Liver (tissue), 9 donors: ENCODE results near the gene KIF2C. TPM values are rescaled to one million over a fixed set of nuclear protein-coding genes. Genes with fewer than 3 reads are reported as not detected.

Source experiments
- DNase-seq: peaks from one replicate; pipeline ENCODE4 v3.0.0-alpha.2; 2017; ENCODE audit warnings: low spot score
- H3K27ac ChIP-seq, 2 donors: one replicate each; pipeline ENCODE4 v1.7.0; 2013; ENCODE audit warnings: inconsistent platforms in 2 of 2, low read length in 2 of 2, control low read depth in 1 of 2, low read depth in 1 of 2, mild to moderate bottlenecking in 1 of 2
- H3K27me3 ChIP-seq, 4 donors: one replicate each; pipeline versions ENCODE4 v1.6.1 to v1.7.0; 2013; ENCODE audit warnings: low read length in 3 of 4, inconsistent platforms in 1 of 4, mild to moderate bottlenecking in 1 of 4, moderate library complexity in 1 of 4; ENCODE audit not compliant: control insufficient read depth in 4 of 4, insufficient read depth in 4 of 4
- H3K36me3 ChIP-seq, 4 donors: one replicate each; pipeline versions ENCODE4 v1.6.1 to v1.7.0; 2013; ENCODE audit warnings: low read length in 3 of 4, mild to moderate bottlenecking in 3 of 4, low read depth in 1 of 4, moderate library complexity in 1 of 4; ENCODE audit not compliant: control insufficient read depth in 4 of 4, insufficient read depth in 3 of 4
- H3K4me1 ChIP-seq, 4 donors: one replicate each; pipeline versions ENCODE4 v1.6.1 to v1.7.0; 2013; ENCODE audit warnings: low read length in 3 of 4, mild to moderate bottlenecking in 3 of 4, moderate library complexity in 1 of 4; ENCODE audit not compliant: control insufficient read depth in 4 of 4, insufficient read depth in 4 of 4
- H3K4me3 ChIP-seq, 3 donors: one replicate each; pipeline versions ENCODE4 v1.6.1 to v1.7.0; 2013; ENCODE audit warnings: low read length in 3 of 3, control low read depth in 1 of 3, low read depth in 1 of 3, mild to moderate bottlenecking in 1 of 3
- H3K9ac ChIP-seq, 2 donors: one replicate each; pipeline ENCODE4 v1.7.0; 2013; ENCODE audit warnings: low read length in 2 of 2, mild to moderate bottlenecking in 2 of 2, moderate library complexity in 2 of 2, control low read depth in 1 of 2, low read depth in 1 of 2
- H3K9me3 ChIP-seq, 4 donors: one replicate each; pipeline versions ENCODE4 v1.6.1 to v1.7.0; 2013; ENCODE audit warnings: low read length in 3 of 4; ENCODE audit not compliant: control insufficient read depth in 4 of 4
- EGR1 ChIP-seq, 2 donors: IDR thresholded peaks; 2 replicates each; pipeline ENCODE4 v1.6.1; 2016 to 2018; ENCODE audit warnings: antibody characterized with exemption in 2 of 2, low read depth in 2 of 2
- FOXA1 ChIP-seq: IDR thresholded peaks from 2 replicates; pipeline ENCODE4 v1.6.1; 2016; ENCODE audit warnings: antibody characterized with exemption
- FOXA2 ChIP-seq: IDR thresholded peaks from 2 replicates; pipeline ENCODE4 v1.6.1; 2016; ENCODE audit warnings: antibody characterized with exemption
- HNF4A ChIP-seq, 2 donors: conservative IDR thresholded peaks; 2 replicates each; pipeline ENCODE4 v1.6.1; 2016; ENCODE audit warnings: antibody characterized with exemption in 2 of 2, mild to moderate bottlenecking in 2 of 2
- HNF4G ChIP-seq: IDR thresholded peaks from 2 replicates; pipeline ENCODE4 v1.6.1; 2016; ENCODE audit warnings: antibody characterized with exemption
- JUND ChIP-seq, 2 donors: IDR thresholded peaks; 2 replicates each; pipeline ENCODE4 v1.6.1; 2016; ENCODE audit warnings: antibody characterized with exemption in 2 of 2
- NR2F2 ChIP-seq: IDR thresholded peaks from 2 replicates; pipeline ENCODE4 v1.6.1; 2016; ENCODE audit warnings: antibody characterized with exemption
- RAD21 ChIP-seq, 2 donors: IDR thresholded peaks; 2 replicates each; pipeline ENCODE4 v1.6.1; 2016; ENCODE audit warnings: antibody characterized with exemption in 2 of 2, mild to moderate bottlenecking in 2 of 2
- RXRA ChIP-seq, 2 donors: IDR thresholded peaks; 2 replicates each; pipeline ENCODE4 v1.6.1; 2017 to 2018; ENCODE audit warnings: antibody characterized with exemption in 2 of 2, mild to moderate bottlenecking in 1 of 2
- SP1 ChIP-seq: IDR thresholded peaks from 2 replicates; pipeline ENCODE4 v1.6.1; 2018; ENCODE audit warnings: antibody characterized with exemption, mild to moderate bottlenecking
- TAF1 ChIP-seq: conservative IDR thresholded peaks from 2 replicates; pipeline ENCODE4 v1.6.1; 2016; ENCODE audit warnings: antibody characterized with exemption, mild to moderate bottlenecking
- YY1 ChIP-seq: IDR thresholded peaks from 2 replicates; pipeline ENCODE4 v1.6.1; 2016; ENCODE audit warnings: antibody characterized with exemption, mild to moderate bottlenecking
- WGBS: extraction: QIAGEN DNeasy Blood & Tissue Kit; methylation state at CpG from one replicate; pipeline ENCODE4 v1.1.7; 2013; 5-methylcytosine and 5-hydroxymethylcytosine counted together
- polyA plus RNA-seq, 2 donors: library from polyadenylated mRNA; stranded (reverse) in 1 of 2; unstranded in 1 of 2; fragments of 200-250 nt in 1 of 2; fragments of >200 nt in 1 of 2; fragmentation: Nextera tagmentation in 1 of 2; extraction: Ambion mirVana in 1 of 2; gene quantifications; one replicate each; pipeline versions ENCODE4 v1.2.1 to v1.2.3, GENCODE V29; 2013 to 2015
- total RNA-seq, 2 donors: library from RNA; depleted of rRNA; stranded (reverse); fragments of >200 nt; gene quantifications; one replicate each; pipeline ENCODE4 v1.2.3, GENCODE V29; 2014
- TF ChIP-seq, protein P1 (sequence below): fragments of 150-350 bp; IDR thresholded peaks from 2 replicates; pipeline ENCODE4 v1.5.1; 2017; ENCODE audit warnings: improper control_type of control experiment, low read depth, low read length; ENCODE audit not compliant: missing input control
- TF ChIP-seq, protein P2 (sequence below): IDR thresholded peaks from 2 replicates; pipeline ENCODE4 v1.6.1; 2016; ENCODE audit warnings: antibody characterized with exemption, mild to moderate bottlenecking
- TF ChIP-seq, protein P3 (sequence below): IDR thresholded peaks from 2 replicates; pipeline ENCODE4 v1.6.1; 2016; ENCODE audit warnings: antibody characterized with exemption
- TF ChIP-seq, protein P4 (sequence below): IDR thresholded peaks from 2 replicates; pipeline ENCODE4 v1.6.1; 2016; ENCODE audit warnings: antibody characterized with exemption
- TF ChIP-seq, protein P5 (sequence below): IDR thresholded peaks from 2 replicates; pipeline ENCODE4 v1.6.1; 2016; ENCODE audit warnings: antibody characterized with exemption
- donor health status: healthy.
- donor health status: healthy.
- donor health status: healthy.
- donor health status: healthy.
- donor health status: healthy.

The KIF2C gene
- total and polyA plus RNA-seq, 4 donors: 0.17 to 26.7 (median 0.73) TPM

DNA sequence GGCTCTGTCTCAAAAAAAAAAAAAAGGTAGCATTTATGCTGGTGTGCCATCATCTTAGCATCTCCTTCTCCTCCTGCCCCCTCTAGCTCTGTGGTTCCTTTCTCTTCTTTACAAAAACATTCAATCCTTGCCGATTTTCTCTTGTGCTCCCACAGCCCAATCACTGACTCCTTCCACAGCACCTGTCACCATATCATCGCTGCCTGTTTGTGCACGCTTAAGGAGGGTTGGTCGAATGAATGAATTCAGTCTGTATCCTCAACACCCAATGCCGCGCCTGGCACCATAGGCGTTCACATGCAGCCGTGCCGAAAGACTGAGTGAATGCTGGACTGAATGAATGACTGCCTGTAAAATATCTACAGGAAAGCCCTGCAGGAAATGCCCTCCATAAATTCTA is 16.6 kb upstream of the KIF2C start (continued):
- TF ChIP-seq HNF4A (conservative IDR thresholded peaks at IDR 0.05): no peak

DNA sequence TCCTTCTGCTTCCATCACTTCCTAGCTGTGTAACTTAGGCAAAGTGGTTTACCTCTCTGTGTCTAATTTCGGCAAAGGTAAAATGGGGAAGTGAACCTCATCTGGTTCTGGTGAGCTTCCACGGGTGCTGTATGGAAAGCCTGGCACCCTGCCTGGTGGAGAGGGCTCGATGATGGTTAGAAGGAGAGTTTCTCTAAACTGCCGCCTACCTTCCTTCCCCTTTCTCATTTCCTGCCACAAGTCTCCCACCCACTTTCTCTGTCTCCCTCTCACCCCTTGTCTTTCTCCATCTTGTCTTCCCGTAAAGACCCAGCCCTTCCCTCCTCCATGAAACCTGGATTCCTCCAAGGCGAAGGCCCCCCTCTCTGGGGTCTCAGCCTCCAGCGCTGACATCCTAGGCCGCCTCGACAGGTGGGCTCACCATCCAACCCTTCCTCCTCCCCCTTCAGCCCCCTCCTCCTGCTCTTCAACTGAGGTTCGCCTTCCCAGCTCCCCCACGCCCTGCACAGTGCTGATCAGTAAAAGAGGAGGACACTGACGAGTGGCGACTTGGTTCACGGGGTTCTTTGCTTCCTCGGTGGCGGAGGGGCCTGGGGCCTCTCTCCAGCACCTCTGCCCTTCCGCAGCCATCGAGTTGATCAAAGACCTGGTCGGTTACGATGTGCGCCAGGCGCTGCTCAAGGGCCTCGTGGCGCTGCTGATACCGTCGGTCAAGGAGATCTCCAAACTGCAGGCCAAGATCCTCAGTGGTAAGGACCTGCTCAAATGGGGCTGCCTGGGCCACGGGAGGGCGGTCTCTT is 15.9 kb upstream of the KIF2C start:
- Histone ChIP-seq H3K9me3 (no peaks in the 10 kb centered on the region), H3K9ac (no peak overlapping the region), H3K27ac (no peak overlapping the region), H3K27me3 (no peaks in the 10 kb centered on the region), H3K4me3 (no peak overlapping the region), H3K4me1 (no peaks in the 10 kb centered on the region), H3K36me3 (no peaks in the 10 kb centered on the region)
- no peak for DNase-seq
- TF ChIP-seq EGR1 (IDR thresholded peaks at IDR 0.05; ENCODE audit: low read depth in 2 of 2): no peak
- TF ChIP-seq JUND (IDR thresholded peaks at IDR 0.05): no peak
- no peak for TF ChIP-seq HNF4A (conservative IDR thresholded peaks at IDR 0.05)
- no peak for TF ChIP-seq HNF4G
- TF ChIP-seq SP1: no peak
- TF ChIP-seq RXRA (IDR thresholded peaks at IDR 0.05): no peak
- no peak for TF ChIP-seq TAF1
- TF ChIP-seq, protein P1, sequence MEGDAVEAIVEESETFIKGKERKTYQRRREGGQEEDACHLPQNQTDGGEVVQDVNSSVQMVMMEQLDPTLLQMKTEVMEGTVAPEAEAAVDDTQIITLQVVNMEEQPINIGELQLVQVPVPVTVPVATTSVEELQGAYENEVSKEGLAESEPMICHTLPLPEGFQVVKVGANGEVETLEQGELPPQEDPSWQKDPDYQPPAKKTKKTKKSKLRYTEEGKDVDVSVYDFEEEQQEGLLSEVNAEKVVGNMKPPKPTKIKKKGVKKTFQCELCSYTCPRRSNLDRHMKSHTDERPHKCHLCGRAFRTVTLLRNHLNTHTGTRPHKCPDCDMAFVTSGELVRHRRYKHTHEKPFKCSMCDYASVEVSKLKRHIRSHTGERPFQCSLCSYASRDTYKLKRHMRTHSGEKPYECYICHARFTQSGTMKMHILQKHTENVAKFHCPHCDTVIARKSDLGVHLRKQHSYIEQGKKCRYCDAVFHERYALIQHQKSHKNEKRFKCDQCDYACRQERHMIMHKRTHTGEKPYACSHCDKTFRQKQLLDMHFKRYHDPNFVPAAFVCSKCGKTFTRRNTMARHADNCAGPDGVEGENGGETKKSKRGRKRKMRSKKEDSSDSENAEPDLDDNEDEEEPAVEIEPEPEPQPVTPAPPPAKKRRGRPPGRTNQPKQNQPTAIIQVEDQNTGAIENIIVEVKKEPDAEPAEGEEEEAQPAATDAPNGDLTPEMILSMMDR: no peak
- TF ChIP-seq RAD21 (IDR thresholded peaks at IDR 0.05): no peak
- no peak for TF ChIP-seq YY1
- TF ChIP-seq, protein P2, sequence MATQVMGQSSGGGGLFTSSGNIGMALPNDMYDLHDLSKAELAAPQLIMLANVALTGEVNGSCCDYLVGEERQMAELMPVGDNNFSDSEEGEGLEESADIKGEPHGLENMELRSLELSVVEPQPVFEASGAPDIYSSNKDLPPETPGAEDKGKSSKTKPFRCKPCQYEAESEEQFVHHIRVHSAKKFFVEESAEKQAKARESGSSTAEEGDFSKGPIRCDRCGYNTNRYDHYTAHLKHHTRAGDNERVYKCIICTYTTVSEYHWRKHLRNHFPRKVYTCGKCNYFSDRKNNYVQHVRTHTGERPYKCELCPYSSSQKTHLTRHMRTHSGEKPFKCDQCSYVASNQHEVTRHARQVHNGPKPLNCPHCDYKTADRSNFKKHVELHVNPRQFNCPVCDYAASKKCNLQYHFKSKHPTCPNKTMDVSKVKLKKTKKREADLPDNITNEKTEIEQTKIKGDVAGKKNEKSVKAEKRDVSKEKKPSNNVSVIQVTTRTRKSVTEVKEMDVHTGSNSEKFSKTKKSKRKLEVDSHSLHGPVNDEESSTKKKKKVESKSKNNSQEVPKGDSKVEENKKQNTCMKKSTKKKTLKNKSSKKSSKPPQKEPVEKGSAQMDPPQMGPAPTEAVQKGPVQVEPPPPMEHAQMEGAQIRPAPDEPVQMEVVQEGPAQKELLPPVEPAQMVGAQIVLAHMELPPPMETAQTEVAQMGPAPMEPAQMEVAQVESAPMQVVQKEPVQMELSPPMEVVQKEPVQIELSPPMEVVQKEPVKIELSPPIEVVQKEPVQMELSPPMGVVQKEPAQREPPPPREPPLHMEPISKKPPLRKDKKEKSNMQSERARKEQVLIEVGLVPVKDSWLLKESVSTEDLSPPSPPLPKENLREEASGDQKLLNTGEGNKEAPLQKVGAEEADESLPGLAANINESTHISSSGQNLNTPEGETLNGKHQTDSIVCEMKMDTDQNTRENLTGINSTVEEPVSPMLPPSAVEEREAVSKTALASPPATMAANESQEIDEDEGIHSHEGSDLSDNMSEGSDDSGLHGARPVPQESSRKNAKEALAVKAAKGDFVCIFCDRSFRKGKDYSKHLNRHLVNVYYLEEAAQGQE: no peak
- no peak for TF ChIP-seq NR2F2
- TF ChIP-seq, protein P3, sequence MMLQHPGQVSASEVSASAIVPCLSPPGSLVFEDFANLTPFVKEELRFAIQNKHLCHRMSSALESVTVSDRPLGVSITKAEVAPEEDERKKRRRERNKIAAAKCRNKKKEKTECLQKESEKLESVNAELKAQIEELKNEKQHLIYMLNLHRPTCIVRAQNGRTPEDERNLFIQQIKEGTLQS: no peak
- TF ChIP-seq, protein P4, sequence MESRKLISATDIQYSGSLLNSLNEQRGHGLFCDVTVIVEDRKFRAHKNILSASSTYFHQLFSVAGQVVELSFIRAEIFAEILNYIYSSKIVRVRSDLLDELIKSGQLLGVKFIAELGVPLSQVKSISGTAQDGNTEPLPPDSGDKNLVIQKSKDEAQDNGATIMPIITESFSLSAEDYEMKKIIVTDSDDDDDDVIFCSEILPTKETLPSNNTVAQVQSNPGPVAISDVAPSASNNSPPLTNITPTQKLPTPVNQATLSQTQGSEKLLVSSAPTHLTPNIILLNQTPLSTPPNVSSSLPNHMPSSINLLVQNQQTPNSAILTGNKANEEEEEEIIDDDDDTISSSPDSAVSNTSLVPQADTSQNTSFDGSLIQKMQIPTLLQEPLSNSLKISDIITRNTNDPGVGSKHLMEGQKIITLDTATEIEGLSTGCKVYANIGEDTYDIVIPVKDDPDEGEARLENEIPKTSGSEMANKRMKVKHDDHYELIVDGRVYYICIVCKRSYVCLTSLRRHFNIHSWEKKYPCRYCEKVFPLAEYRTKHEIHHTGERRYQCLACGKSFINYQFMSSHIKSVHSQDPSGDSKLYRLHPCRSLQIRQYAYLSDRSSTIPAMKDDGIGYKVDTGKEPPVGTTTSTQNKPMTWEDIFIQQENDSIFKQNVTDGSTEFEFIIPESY: no peak
- no peak for TF ChIP-seq FOXA2
- no peak for TF ChIP-seq FOXA1
- TF ChIP-seq, protein P5, sequence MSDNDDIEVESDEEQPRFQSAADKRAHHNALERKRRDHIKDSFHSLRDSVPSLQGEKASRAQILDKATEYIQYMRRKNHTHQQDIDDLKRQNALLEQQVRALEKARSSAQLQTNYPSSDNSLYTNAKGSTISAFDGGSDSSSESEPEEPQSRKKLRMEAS: no peak
- WGBS: 86% methylated on average over 28 of the region's 28 CpGs
